ENCODE results near the gene FKBP6.
"Not testable (repeated sequence)": the region's sequence is repeated elsewhere in the genome, so short reads cannot be mapped to it uniquely, and the experiment has no call there.

Gene FKBP6

GRCh38 chr7:73325424-73325823 lies 2.5 kb upstream of the FKBP6 start:
- not testable (repeated sequence) for H3K27me3 ChIP-seq (ENCODE audit: control insufficient read depth, insufficient read depth, low read length); H3K36me3 ChIP-seq (ENCODE audit: control insufficient read depth, insufficient read depth, low read length); H3K9me3 ChIP-seq (ENCODE audit: control insufficient read depth, insufficient read depth, low read length); H3K4me1 ChIP-seq (ENCODE audit: control insufficient read depth, insufficient read depth, low read length); H3K9ac ChIP-seq (ENCODE audit: low read depth, low read length); H3K27ac ChIP-seq (ENCODE audit: low read depth, low read length); H3K4me3 ChIP-seq (ENCODE audit: low read depth, low read length)

- not testable (repeated sequence) for H3K4me3 ChIP-seq (ENCODE audit: low read depth, low read length); H3K27me3 ChIP-seq (ENCODE audit: control insufficient read depth, insufficient read depth, low read length); H3K9me3 ChIP-seq (ENCODE audit: control insufficient read depth, insufficient read depth, low read length); H3K36me3 ChIP-seq (ENCODE audit: control insufficient read depth, insufficient read depth, low read length); H3K4me1 ChIP-seq (ENCODE audit: control insufficient read depth, insufficient read depth, low read length); H3K27ac ChIP-seq (ENCODE audit: low read depth, low read length); H3K9ac ChIP-seq (ENCODE audit: low read depth, low read length)
Measured at GRCh38 chr7:73327449-73327848, 512 bp upstream of the FKBP6 start.

GRCh38 chr7:73328696-73329095 lies 735 bp downstream of the FKBP6 start:
- Histone ChIP-seq H3K4me1 (ENCODE audit: control insufficient read depth, insufficient read depth, low read length) (0 out of 2 replicates have a peak, but pooled peaks cover 7% of the 10 kb centered on the region), H3K27me3 (ENCODE audit: control insufficient read depth, insufficient read depth, low read length) (no peaks in the 10 kb centered on the region), H3K9me3 (ENCODE audit: control insufficient read depth, insufficient read depth, low read length) (no peaks in the 10 kb centered on the region), H3K9ac (ENCODE audit: low read depth, low read length) (no peak overlapping the region), H3K27ac (ENCODE audit: low read depth, low read length) (no peak overlapping the region), H3K36me3 (ENCODE audit: control insufficient read depth, insufficient read depth, low read length) (no peaks in the 10 kb centered on the region), H3K4me3 (ENCODE audit: low read depth, low read length) (no peak overlapping the region)

- Histone ChIP-seq H3K9ac (ENCODE audit: low read depth, low read length) (no peak overlapping the region), H3K4me1 (ENCODE audit: control insufficient read depth, insufficient read depth, low read length) (0 out of 2 replicates have a peak, but pooled peaks cover 7% of the 10 kb centered on the region), H3K27me3 (ENCODE audit: control insufficient read depth, insufficient read depth, low read length) (no peaks in the 10 kb centered on the region), H3K9me3 (ENCODE audit: control insufficient read depth, insufficient read depth, low read length) (no peaks in the 10 kb centered on the region), H3K36me3 (ENCODE audit: control insufficient read depth, insufficient read depth, low read length) (no peaks in the 10 kb centered on the region), H3K4me3 (ENCODE audit: low read depth, low read length) (no peak overlapping the region), H3K27ac (ENCODE audit: low read depth, low read length) (no peak overlapping the region)
Measured at GRCh38 chr7:73329861-73330581, 2.1 kb downstream of the FKBP6 start.

- Histone ChIP-seq H3K36me3 (ENCODE audit: control insufficient read depth, insufficient read depth, low read length) (no peaks in the 10 kb centered on the region), H3K9ac (ENCODE audit: low read depth, low read length) (no peak overlapping the region), H3K4me3 (ENCODE audit: low read depth, low read length) (no peak overlapping the region), H3K4me1 (ENCODE audit: control insufficient read depth, insufficient read depth, low read length) (0 out of 2 replicates have a peak, but pooled peaks cover 7% of the 10 kb centered on the region), H3K27me3 (ENCODE audit: control insufficient read depth, insufficient read depth, low read length) (no peaks in the 10 kb centered on the region), H3K9me3 (ENCODE audit: control insufficient read depth, insufficient read depth, low read length) (no peaks in the 10 kb centered on the region), H3K27ac (ENCODE audit: low read depth, low read length) (no peak overlapping the region)
Measured at GRCh38 chr7:73330772-73331171, 2.8 kb downstream of the FKBP6 start.

GRCh38 chr7:73332447-73332846 lies 4.5 kb downstream of the FKBP6 start:
- no peak overlapping the region for H3K9ac ChIP-seq (ENCODE audit: low read depth, low read length)
- no peaks in the 10 kb centered on the region for H3K9me3 ChIP-seq (ENCODE audit: control insufficient read depth, insufficient read depth, low read length)
- no peaks in the 10 kb centered on the region for H3K27me3 ChIP-seq (ENCODE audit: control insufficient read depth, insufficient read depth, low read length)
- no peak overlapping the region for H3K4me3 ChIP-seq (ENCODE audit: low read depth, low read length)
- H3K27ac ChIP-seq (ENCODE audit: low read depth, low read length): no peak overlapping the region
- H3K36me3 ChIP-seq (ENCODE audit: control insufficient read depth, insufficient read depth, low read length): no peaks in the 10 kb centered on the region
- 0 out of 2 replicates have a peak, but pooled peaks cover 7% of the 10 kb centered on the region for H3K4me1 ChIP-seq (ENCODE audit: control insufficient read depth, insufficient read depth, low read length)

- Histone ChIP-seq H3K9ac (ENCODE audit: low read depth, low read length) (no peak overlapping the region), H3K36me3 (ENCODE audit: control insufficient read depth, insufficient read depth, low read length) (no peaks in the 10 kb centered on the region), H3K27me3 (ENCODE audit: control insufficient read depth, insufficient read depth, low read length) (no peaks in the 10 kb centered on the region), H3K9me3 (ENCODE audit: control insufficient read depth, insufficient read depth, low read length) (no peaks in the 10 kb centered on the region), H3K27ac (ENCODE audit: low read depth, low read length) (no peak overlapping the region), H3K4me3 (ENCODE audit: low read depth, low read length) (no peak overlapping the region), H3K4me1 (ENCODE audit: control insufficient read depth, insufficient read depth, low read length) (peaks cover 5% of the 10 kb centered on the region; the same call in 1 of the 2 replicates)
Measured at GRCh38 chr7:73338321-73338720, 10.4 kb downstream of the FKBP6 start.

GRCh38 chr7:73340514-73340913 lies 12.6 kb downstream of the FKBP6 start:
- Histone ChIP-seq H3K4me1 (ENCODE audit: control insufficient read depth, insufficient read depth, low read length) (peaks cover 5% of the 10 kb centered on the region; the same call in 1 of the 2 replicates), H3K36me3 (ENCODE audit: control insufficient read depth, insufficient read depth, low read length) (no peaks in the 10 kb centered on the region), H3K9me3 (ENCODE audit: control insufficient read depth, insufficient read depth, low read length) (no peaks in the 10 kb centered on the region), H3K9ac (ENCODE audit: low read depth, low read length) (no peak overlapping the region), H3K27me3 (ENCODE audit: control insufficient read depth, insufficient read depth, low read length) (no peaks in the 10 kb centered on the region), H3K4me3 (ENCODE audit: low read depth, low read length) (no peak overlapping the region), H3K27ac (ENCODE audit: low read depth, low read length) (no peak overlapping the region)

GRCh38 chr7:73341877-73342276 lies 13.9 kb downstream of the FKBP6 start:
- Histone ChIP-seq H3K9me3 (ENCODE audit: control insufficient read depth, insufficient read depth, low read length) (no peaks in the 10 kb centered on the region), H3K9ac (ENCODE audit: low read depth, low read length) (no peak overlapping the region), H3K4me3 (ENCODE audit: low read depth, low read length) (no peak overlapping the region), H3K36me3 (ENCODE audit: control insufficient read depth, insufficient read depth, low read length) (no peaks in the 10 kb centered on the region), H3K4me1 (ENCODE audit: control insufficient read depth, insufficient read depth, low read length) (peaks cover 9% of the 10 kb centered on the region; the same call in 1 of the 2 replicates), H3K27me3 (ENCODE audit: control insufficient read depth, insufficient read depth, low read length) (no peaks in the 10 kb centered on the region), H3K27ac (ENCODE audit: low read depth, low read length) (no peak overlapping the region)

GRCh38 chr7:73342645-73343044 lies 14.7 kb downstream of the FKBP6 start:
- Histone ChIP-seq H3K4me1 (ENCODE audit: control insufficient read depth, insufficient read depth, low read length) (peaks cover 9% of the 10 kb centered on the region; the same call in 1 of the 2 replicates), H3K27ac (ENCODE audit: low read depth, low read length) (no peak overlapping the region), H3K9ac (ENCODE audit: low read depth, low read length) (no peak overlapping the region), H3K4me3 (ENCODE audit: low read depth, low read length) (no peak overlapping the region), H3K27me3 (ENCODE audit: control insufficient read depth, insufficient read depth, low read length) (no peaks in the 10 kb centered on the region), H3K36me3 (ENCODE audit: control insufficient read depth, insufficient read depth, low read length) (no peaks in the 10 kb centered on the region), H3K9me3 (ENCODE audit: control insufficient read depth, insufficient read depth, low read length) (no peaks in the 10 kb centered on the region)

- H3K27ac ChIP-seq (ENCODE audit: low read depth, low read length): no peak overlapping the region
- H3K9ac ChIP-seq (ENCODE audit: low read depth, low read length): no peak overlapping the region
- no peaks in the 10 kb centered on the region for H3K36me3 ChIP-seq (ENCODE audit: control insufficient read depth, insufficient read depth, low read length)
- H3K4me3 ChIP-seq (ENCODE audit: low read depth, low read length): no peak overlapping the region
- H3K27me3 ChIP-seq (ENCODE audit: control insufficient read depth, insufficient read depth, low read length): no peaks in the 10 kb centered on the region
- H3K4me1 ChIP-seq (ENCODE audit: control insufficient read depth, insufficient read depth, low read length): peaks cover 9% of the 10 kb centered on the region; the same call in 1 of the 2 replicates
- H3K9me3 ChIP-seq (ENCODE audit: control insufficient read depth, insufficient read depth, low read length): no peaks in the 10 kb centered on the region
Measured at GRCh38 chr7:73343671-73344380, 15.9 kb downstream of the FKBP6 start.
